Activated gamma-delta T cell treated with anti-CD3 and anti-CD28 coated beads, Interleukin-2, amount 50 U/mL, for 16 hours (primary cell): ENCODE data around the gene TIAM1.
A peak's percentile ranks its signal among the peaks of the same experiment; 100 is the strongest.

Experiments used
- DNase-seq: peaks from one replicate; pipeline ENCODE4 v3.0.0-alpha.2; 2020; ENCODE audit warnings: low read depth

The TIAM1 gene

GRCh38 chr21:31329456-31330143 is 14.5 kb downstream of the TIAM1 start:
- no peak for DNase-seq

DNA sequence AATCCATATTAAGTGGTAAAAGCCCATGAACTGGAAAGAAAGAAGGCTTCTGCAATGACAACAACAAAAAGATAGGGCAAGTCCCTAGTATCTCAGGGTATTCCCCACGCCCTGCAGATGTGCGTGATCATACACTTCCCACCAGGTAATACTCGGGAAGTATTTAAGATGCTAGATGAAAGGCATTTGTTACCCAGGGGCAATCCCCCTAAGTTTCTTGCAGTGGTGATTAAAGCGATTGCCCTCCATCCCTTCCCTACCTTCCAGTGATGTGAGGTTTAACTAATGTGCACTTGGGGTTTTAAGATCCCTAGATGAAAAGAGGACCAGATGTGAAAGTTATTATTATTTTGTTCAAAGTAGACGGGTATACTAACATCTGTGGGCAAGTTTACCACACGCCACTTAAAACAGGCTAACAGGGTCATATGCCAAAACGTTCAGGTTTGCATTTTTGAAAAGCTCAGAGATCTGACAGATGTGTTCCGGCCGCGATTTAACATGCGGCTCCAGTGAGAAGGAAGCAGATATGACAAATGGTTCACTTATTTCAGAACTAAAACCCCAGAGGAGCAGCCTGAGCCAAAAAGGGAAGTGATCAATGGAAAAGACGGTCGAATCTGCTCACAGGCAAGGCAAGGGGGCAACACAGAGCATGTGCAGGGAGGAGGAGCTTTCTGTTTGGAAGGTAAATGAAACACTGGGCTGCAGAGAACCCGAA is 17.4 kb downstream of the TIAM1 start:
- peak; percentile 12 for DNase-seq

DNA sequence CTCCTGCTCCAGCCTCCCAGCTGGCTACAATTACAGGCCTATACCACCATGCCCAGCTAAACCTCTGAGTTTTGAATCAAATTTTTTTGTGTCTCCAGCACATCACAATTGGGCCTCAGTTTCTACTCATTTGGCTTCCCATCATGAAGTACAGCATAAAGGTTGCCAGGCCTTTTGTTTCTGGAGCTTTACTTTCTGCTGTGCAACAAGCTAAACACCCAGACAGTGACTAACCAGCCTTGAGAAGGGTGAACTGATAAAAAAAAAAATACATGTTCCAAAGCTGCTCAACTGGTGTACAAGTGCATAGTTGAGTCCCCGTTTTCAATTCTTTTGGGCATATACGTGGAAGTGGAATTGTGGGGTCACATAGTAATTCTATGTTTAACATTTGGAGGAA is 25.1 kb downstream of the TIAM1 start:
- DNase-seq = no peak

- DNase-seq = no peak
Observed at GRCh38 chr21:31317688-31318087, 26.4 kb downstream of the TIAM1 start.

GRCh38 chr21:31316488-31317169 is 27.4 kb downstream of the TIAM1 start:
- no peak for DNase-seq

- no peak for DNase-seq
Observed at GRCh38 chr21:31316072-31316471, 28.0 kb downstream of the TIAM1 start.

DNA sequence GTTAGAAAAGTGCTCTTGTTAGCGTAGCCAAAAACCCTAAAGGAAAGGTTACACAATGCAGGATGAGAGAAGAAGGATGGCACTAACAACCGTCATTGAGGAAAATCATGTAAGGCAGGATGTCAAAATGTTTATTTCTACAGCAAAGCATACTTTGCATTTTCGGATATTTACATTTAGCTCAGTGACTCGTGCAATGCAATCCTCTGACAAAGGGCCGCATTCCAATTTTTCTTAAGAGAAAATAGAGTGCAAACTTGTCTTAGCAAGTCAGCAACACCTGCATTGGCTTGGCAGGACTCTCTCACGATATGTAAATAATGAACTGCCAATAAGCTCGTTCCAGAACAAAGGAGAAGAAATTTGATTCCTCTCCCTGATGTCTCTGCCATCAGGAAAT is 33.3 kb downstream of the TIAM1 start:
- DNase-seq = no peak

- no peak for DNase-seq
Observed at GRCh38 chr21:31308584-31308983, 35.5 kb downstream of the TIAM1 start.

DNA sequence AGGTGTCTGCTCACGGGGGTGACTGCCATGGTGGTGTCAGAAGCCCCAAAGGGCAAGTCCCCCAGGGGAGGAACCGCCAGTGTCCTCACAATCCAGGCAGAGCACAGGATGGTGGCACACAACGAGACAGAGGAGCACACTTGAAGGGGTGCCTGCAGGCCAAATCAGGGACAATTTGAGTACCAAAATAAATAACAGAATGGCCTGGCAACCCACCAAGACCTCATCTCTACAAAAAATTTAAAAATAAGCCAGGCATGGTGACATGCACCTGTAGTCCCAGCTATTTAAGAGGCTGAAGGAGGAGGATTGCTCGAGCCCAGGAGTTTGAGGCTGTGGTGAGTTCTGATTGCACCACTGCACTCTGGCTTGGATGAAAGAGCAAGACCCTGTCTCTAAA is 38.2 kb downstream of the TIAM1 start:
- no peak for DNase-seq

DNA sequence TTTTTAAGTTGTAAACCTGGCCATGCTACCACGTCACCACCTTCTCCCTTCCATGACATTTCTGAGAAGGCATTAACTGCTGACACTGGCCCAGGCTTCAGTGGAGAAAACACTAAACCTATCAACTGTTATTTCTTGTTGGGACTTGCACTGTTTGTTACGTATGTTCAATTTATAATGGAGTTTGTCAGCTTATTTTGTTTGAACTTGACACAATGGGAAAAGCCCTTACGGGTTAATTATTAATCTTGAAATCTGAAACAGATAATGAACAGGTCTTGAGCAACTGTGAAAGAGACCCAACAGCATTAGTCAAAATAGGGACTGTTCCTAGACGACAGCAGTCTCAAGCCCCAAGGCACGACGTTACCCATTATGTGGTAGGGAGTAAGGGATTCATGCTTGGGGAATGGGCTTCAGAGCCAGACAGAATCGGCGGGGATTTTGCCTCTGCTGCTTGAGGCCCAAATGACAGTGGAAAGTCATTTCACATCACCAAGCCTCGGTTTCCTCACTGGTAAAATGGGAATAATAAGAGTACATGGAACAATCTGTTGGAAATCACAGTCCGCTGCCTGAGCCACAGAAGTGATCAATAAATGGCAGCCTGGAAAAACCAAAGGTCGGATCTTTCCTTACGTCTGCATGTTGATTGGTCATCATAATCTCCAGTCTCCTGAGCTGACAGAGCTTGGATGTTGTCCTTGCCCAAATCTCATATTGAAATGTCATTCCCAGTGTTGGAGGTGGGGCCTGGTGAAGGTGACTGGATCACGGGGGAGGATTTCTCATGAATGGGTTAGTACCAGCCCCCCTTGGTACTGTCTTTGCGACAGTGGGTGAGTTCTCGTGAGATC is 44.5 kb downstream of the TIAM1 start:
- DNase-seq = no peak

- no peak for DNase-seq
Observed at GRCh38 chr21:31298618-31299269, 45.3 kb downstream of the TIAM1 start.

GRCh38 chr21:31297806-31298205 is 46.3 kb downstream of the TIAM1 start:
- no peak for DNase-seq

GRCh38 chr21:31295676-31296075 is 48.4 kb downstream of the TIAM1 start:
- DNase-seq = no peak

DNA sequence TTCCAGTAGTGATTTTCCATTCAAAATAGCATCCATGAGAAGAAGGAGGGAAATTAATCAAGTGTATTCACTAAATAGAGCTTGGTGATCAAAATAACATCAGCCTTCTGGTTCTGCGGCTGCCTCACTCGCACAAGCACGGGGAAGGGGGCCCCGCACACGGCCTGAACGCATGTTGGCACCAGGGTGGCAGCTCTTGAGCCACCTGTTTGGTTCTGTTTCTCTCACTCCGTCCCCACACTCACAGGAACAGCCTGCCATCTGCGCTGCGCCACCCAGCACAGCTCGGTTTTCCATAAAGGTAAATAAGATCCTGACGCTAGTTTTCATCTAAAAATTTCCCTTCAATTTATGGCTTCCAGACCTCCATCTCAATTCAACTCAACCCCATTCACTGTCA is 49.4 kb downstream of the TIAM1 start:
- DNase-seq = no peak

DNA sequence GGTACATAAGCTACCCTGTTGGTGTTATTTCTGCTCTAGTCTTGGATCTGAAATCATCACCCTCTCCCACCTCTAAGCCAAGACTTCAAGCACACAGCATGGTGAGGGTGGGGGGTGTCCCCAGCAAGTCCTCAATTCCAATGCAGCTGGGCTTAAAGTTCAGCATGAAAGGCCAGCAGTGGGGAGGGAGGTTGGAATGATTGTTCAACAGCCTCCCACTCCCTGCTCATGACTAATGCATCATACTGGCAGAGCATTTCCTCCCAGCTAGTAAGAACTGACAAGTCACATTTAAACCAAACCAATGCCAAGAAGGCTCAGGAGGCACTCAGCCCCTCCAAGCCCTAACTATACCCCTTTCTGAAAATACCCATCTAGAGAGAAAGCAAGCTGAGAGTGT is 50.1 kb downstream of the TIAM1 start:
- peak; percentile 29 for DNase-seq

DNA sequence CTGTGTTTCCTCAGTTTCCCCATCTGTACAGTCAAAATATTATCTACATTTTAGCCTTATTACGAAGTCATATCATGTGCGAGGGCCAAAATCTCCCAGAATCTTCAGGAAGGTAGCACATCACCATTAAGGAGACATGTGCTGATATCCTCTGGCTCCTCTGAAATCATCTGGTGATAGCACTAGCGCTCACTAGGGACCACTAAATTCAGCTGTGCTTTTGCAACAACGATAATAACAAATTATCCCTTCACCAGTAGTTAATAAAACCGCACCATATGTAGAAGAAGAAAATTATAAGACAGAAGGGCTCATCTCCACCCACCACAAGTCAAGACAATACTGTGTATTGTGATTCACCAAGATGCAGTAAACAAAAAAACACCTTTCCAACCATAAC is 53.3 kb downstream of the TIAM1 start:
- DNase-seq = no peak

- DNase-seq = no peak
Observed at GRCh38 chr21:31289702-31290101, 54.4 kb downstream of the TIAM1 start.

- DNase-seq = no peak
Observed at GRCh38 chr21:31288191-31288590, 55.9 kb downstream of the TIAM1 start.

- no peak for DNase-seq
Observed at GRCh38 chr21:31287201-31287600, 56.9 kb downstream of the TIAM1 start.

GRCh38 chr21:31286621-31287020 is 57.4 kb downstream of the TIAM1 start:
- DNase-seq = no peak

DNA sequence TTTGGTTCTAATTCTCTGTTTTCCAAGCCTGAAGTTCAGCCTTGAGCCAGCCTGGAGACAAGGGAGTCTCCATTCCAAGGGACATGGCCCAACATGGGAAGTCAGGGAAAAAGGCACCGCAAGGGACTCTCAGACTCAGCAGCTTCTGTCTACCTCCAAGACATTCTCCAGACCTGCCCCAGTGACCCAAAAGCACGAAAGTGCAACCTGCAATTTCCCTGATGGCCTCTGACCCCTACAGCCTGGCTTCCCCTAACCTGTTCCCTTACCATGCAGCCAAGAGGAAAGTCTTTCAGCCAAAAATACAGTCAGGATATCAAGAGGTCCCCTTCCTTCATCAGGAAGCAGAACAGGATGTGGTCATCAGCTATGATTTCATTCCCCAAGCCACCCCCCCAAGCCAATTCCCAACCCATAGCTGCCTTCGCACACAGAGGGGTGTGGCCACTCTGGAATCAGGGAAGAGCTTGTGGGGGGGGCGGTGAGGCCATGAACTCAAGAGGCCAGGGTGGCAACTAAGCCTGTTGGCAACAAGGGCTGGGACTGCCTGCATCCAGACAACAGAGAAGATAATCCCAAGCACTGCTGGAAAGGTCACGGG is 59.2 kb downstream of the TIAM1 start:
- DNase-seq = no peak
